ENCODE measurements around the gene ECT2L.
"Not testable (repeated sequence)": the region's sequence is repeated elsewhere in the genome, so short reads cannot be mapped to it uniquely, and the experiment has no call there.

Gene ECT2L

DNA sequence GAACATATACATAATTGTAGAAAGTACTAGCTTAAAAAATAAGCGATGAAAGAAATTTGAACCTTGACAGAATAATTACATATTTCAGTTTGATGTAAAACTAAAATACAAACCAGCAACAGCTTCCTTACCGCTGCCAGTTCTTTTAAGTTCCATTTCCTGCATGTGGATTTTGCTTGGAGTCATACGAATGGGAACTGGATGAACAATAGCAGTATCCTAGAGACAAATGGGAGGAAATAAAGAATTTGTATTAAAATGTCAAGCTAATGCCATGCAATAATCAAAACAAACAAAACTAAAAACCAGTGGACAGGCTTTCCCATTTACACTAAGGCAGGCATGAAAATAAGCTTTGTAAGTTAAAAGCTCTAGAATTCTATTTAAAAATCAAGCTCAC, 125.0 kb downstream of the ECT2L start:
- TF ChIP-seq, protein P1, sequence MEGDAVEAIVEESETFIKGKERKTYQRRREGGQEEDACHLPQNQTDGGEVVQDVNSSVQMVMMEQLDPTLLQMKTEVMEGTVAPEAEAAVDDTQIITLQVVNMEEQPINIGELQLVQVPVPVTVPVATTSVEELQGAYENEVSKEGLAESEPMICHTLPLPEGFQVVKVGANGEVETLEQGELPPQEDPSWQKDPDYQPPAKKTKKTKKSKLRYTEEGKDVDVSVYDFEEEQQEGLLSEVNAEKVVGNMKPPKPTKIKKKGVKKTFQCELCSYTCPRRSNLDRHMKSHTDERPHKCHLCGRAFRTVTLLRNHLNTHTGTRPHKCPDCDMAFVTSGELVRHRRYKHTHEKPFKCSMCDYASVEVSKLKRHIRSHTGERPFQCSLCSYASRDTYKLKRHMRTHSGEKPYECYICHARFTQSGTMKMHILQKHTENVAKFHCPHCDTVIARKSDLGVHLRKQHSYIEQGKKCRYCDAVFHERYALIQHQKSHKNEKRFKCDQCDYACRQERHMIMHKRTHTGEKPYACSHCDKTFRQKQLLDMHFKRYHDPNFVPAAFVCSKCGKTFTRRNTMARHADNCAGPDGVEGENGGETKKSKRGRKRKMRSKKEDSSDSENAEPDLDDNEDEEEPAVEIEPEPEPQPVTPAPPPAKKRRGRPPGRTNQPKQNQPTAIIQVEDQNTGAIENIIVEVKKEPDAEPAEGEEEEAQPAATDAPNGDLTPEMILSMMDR (IDR thresholded peaks at IDR 0.05; ENCODE audit: insufficient read depth, low read length, poor library complexity, severe bottlenecking) = no peak
- no peaks in the 10 kb centered on the region for H3K27me3 ChIP-seq (replicated peaks; ENCODE audit: control insufficient read depth, insufficient read depth, low read length)
- no peak for DNase-seq (ENCODE audit: extremely low read depth, insufficient read length)
- H3K4me3 ChIP-seq (replicated peaks; ENCODE audit: low read depth, low read length) = no peak overlapping the region
- peaks cover 3% of the 10 kb centered on the region for H3K36me3 ChIP-seq (ENCODE audit: control insufficient read depth, insufficient read depth, low read length)

DNA sequence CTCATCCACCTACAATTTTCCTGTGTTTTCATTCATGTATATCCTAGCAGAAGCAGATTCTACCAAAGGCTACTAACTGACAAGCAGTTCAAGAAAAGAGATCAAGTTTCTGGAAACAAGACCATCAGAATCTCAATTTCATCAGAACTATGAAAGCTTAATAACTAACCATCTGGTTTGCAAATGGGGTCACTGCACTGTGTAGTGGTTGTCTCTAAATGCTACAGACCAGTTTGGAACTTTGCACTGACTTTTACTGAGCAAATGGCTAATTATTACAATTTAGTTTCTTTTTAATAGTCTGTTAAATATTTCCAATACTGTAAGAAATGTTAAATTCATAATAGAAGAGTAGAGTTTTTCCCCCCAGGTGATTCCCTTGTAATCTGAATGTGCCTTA, 127.7 kb downstream of the ECT2L start:
- TF ChIP-seq, protein P1 (IDR thresholded peaks at IDR 0.05; ENCODE audit: insufficient read depth, low read length, poor library complexity, severe bottlenecking) = no peak
- Histone ChIP-seq H3K27me3 (replicated peaks; ENCODE audit: control insufficient read depth, insufficient read depth, low read length) (no peaks in the 10 kb centered on the region), H3K4me3 (replicated peaks; ENCODE audit: low read depth, low read length) (no peak overlapping the region), H3K36me3 (ENCODE audit: control insufficient read depth, insufficient read depth, low read length) (0 out of 2 replicates have a peak, but pooled peaks cover 1% of the 10 kb centered on the region)
- no peak for DNase-seq (ENCODE audit: extremely low read depth, insufficient read length)

DNA sequence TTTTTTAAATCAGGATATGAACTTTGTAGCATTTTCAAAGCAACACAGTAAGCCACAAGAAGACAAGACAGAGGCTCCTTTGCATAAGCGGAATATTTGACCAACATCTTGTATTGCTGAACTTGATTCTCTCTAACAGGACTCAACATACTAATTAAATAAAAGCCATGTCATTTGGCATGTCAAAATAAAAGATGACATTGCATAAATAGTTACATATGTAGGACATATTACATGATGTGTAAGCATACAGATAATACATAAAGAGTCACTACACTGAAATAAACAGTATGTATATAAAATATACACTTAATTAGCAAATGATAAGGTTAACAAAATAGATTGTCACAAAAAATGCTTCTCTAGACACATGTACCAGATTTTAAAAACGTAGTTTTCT, 129.9 kb downstream of the ECT2L start:
- no peak overlapping the region for H3K4me3 ChIP-seq (replicated peaks; ENCODE audit: low read depth, low read length)
- TF ChIP-seq, protein P1 (IDR thresholded peaks at IDR 0.05; ENCODE audit: insufficient read depth, low read length, poor library complexity, severe bottlenecking) = no peak
- DNase-seq (ENCODE audit: extremely low read depth, insufficient read length) = no peak
- H3K36me3 ChIP-seq (ENCODE audit: control insufficient read depth, insufficient read depth, low read length) = no peaks in the 10 kb centered on the region; the same call in 1 of the 2 replicates
- no peaks in the 10 kb centered on the region for H3K27me3 ChIP-seq (replicated peaks; ENCODE audit: control insufficient read depth, insufficient read depth, low read length)

DNA sequence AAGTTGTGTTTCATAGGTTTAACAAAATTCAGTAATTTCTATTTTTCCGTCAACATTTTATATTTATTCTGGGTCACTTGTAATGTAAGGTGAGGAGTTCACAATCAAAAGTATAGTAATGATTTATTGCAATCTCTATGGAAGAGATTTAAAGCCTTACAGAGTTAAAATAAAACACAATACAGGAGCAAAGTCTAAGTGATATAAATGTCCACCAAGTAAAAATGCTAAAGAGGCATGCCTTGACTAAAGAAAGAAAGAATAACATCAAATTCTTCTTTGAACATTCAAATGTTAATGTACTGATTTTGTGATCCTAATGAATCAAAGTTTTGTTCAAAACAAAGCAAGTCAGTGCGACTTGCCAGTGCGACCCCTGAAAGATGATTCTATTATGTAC, 130.7 kb downstream of the ECT2L start:
- DNase-seq (ENCODE audit: extremely low read depth, insufficient read length) = no peak
- no peaks in the 10 kb centered on the region for H3K27me3 ChIP-seq (replicated peaks; ENCODE audit: control insufficient read depth, insufficient read depth, low read length)
- no peak overlapping the region for H3K4me3 ChIP-seq (replicated peaks; ENCODE audit: low read depth, low read length)
- TF ChIP-seq, protein P1 (IDR thresholded peaks at IDR 0.05; ENCODE audit: insufficient read depth, low read length, poor library complexity, severe bottlenecking) = no peak
- no peaks in the 10 kb centered on the region; the same call in 1 of the 2 replicates for H3K36me3 ChIP-seq (ENCODE audit: control insufficient read depth, insufficient read depth, low read length)

DNA sequence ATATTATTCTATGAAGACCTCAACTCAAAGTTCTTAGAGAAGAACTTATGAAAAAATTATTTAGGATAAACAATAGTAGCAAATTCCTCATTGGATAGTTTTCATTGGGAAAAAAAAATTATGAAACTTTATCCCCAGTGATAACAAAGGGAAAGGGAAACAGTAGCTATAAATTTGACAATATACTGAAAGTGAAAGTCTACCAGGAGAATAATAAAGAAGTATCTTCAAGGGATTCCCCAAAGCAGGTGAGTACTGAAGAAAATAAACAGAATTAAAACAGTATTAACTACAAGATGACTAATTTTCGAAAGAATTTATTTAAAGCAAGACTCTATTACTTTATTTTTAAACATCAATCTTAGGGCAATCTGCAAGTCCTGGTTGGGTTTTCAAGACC, 135.8 kb downstream of the ECT2L start:
- no peak for DNase-seq (ENCODE audit: extremely low read depth, insufficient read length)
- TF ChIP-seq, protein P1 (IDR thresholded peaks at IDR 0.05; ENCODE audit: insufficient read depth, low read length, poor library complexity, severe bottlenecking) = no peak
- Histone ChIP-seq H3K36me3 (ENCODE audit: control insufficient read depth, insufficient read depth, low read length) (no peaks in the 10 kb centered on the region; the same call in 1 of the 2 replicates), H3K4me3 (replicated peaks; ENCODE audit: low read depth, low read length) (no peak overlapping the region), H3K27me3 (replicated peaks; ENCODE audit: control insufficient read depth, insufficient read depth, low read length) (no peaks in the 10 kb centered on the region)

DNA sequence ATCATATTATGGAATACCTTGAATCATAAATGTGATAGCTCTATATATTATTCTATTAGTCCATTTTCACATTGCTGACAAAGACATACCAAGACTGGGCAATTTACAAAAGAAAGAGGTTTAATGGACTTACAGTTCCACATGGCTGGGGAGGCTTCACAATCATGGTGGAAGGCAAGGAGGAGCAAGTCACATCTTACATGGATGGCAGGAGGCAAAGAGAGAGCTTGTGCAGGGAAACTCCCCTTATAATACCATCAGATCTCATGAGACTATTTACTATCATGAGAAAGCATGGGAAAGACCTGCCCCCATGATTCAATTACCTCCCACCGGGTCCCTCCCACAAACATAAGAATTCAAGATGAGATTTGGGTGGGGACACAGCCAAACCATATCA, 141.0 kb downstream of the ECT2L start:
- H3K36me3 ChIP-seq (ENCODE audit: control insufficient read depth, insufficient read depth, low read length); H3K4me3 ChIP-seq (replicated peaks; ENCODE audit: low read depth, low read length); H3K27me3 ChIP-seq (replicated peaks; ENCODE audit: control insufficient read depth, insufficient read depth, low read length); DNase-seq (ENCODE audit: extremely low read depth, insufficient read length): not testable (repeated sequence)

All from GM06990 (cell line).